HUES6 (cell line): Measurements from ENCODE around the gene NELL2.

ENCODE experiments used
- H3K27ac ChIP-seq: 2 replicates; pipeline ENCODE4 v1.7.0; 2013; ENCODE audit warnings: low read depth, mild to moderate bottlenecking, low read length, inconsistent platforms
- H3K27me3 ChIP-seq: 2 replicates; pipeline ENCODE4 v1.6.1; 2013; ENCODE audit warnings: low read length; ENCODE audit not compliant: control insufficient read depth, insufficient read depth
- H3K36me3 ChIP-seq: 2 replicates; pipeline ENCODE4 v1.6.1; 2013; ENCODE audit warnings: low read length; ENCODE audit not compliant: control insufficient read depth, insufficient read depth
- H3K4me1 ChIP-seq: 2 replicates; pipeline ENCODE4 v1.6.1; 2013; ENCODE audit warnings: low read length; ENCODE audit not compliant: control insufficient read depth, insufficient read depth
- H3K4me3 ChIP-seq: 2 replicates; pipeline ENCODE4 v1.5.1; 2013; ENCODE audit warnings: low read depth, low read length
- H3K9ac ChIP-seq: one replicate; pipeline ENCODE4 v1.6.1; 2013; ENCODE audit warnings: mild to moderate bottlenecking, low read length
- H3K9me3 ChIP-seq: 2 replicates; pipeline ENCODE4 v1.6.1; 2013; ENCODE audit warnings: low read depth, low read length; ENCODE audit not compliant: control insufficient read depth, insufficient read depth

NELL2 gene

DNA sequence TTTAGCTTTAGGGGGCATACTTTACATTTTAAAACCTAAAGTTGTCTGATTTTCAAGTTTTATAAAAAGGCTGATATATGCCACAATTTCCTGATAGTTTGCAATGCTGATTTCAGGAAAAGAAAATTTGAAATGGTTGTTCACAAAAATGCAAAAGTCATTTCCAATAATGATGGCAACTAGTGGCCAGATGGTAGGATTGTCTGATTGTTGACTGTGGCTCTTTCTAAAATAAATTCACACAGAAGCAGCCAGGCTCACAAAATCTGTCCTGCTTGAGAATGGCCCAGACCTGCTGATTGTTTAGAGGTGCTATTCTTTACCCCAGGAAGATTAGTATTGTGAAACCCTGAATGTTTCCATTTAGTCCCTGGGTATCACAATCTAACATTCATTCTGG lies 220.3 kb downstream of the NELL2 start:
- H3K27me3 ChIP-seq = no peaks in the 10 kb centered on the region
- no peaks in the 10 kb centered on the region for H3K36me3 ChIP-seq
- no peak overlapping the region for H3K9ac ChIP-seq
- peaks cover 6% of the 10 kb centered on the region for H3K9me3 ChIP-seq
- peaks cover 18% of the 10 kb centered on the region for H3K4me1 ChIP-seq
- H3K4me3 ChIP-seq = no peak overlapping the region
- H3K27ac ChIP-seq = no peak overlapping the region

DNA sequence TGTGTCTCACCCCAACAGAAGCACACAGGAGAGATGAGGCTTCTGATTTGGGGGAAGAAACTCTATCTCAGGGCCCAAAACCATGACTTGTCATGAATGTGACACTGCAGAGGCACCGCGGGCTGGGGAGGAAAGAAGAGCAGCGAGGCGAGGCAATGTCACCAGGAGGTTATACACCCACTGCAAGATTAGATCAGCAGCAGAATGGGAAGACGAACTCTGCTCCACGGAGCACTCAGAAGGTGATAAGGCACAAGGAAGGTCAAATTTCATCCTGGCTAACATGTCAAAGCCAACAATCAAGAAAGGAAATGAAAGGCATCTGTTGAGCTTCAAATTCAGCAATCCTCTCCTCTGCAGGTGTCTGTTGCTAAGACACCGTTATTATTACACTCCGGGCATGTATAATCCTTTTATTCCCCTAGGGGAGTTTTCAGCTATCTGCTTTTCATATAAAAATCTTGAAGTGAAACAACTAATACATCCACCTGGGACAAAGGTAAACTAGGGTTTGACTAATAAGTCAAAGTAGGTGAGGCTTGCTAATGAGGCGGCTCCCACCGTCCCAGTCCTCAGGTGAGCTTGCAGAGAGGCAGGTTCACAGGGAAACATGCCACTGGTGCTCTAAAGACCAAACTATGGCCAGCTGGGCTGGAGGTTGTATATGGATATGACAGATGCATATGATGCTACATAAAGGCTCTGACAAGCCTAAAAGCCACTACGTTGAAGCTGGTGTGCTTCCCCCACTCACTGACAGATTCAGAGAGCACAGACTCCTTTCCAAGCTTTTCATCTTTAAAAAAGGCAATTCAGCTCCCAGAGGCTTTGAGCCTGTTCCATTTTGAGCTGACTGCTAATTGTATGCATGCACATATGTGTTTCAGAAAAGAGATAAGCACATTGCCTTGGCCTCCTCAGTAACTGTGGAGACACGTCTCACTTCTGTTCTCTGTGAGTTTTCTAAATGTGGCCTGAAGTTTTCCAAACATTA lies 221.2 kb downstream of the NELL2 start:
- Histone ChIP-seq H3K4me1 (peaks cover 19% of the 10 kb centered on the region), H3K9ac (no peak overlapping the region)

GRCh38 chr12:44653861-44654527 lies 222.1 kb downstream of the NELL2 start:
- Histone ChIP-seq H3K27ac (no peak overlapping the region), H3K27me3 (no peaks in the 10 kb centered on the region), H3K36me3 (no peaks in the 10 kb centered on the region), H3K9ac (no peak overlapping the region), H3K4me1 (peaks cover 28% of the 10 kb centered on the region), H3K4me3 (no peak overlapping the region), H3K9me3 (no peaks in the 10 kb centered on the region)

More for the DNA sequence above, 221.2 kb downstream of the NELL2 start:
- H3K27me3 ChIP-seq = no peaks in the 10 kb centered on the region
- no peak overlapping the region for H3K27ac ChIP-seq
- peaks cover 2% of the 10 kb centered on the region; the same call in 1 of the 2 replicates for H3K9me3 ChIP-seq
- H3K4me3 ChIP-seq = no peak overlapping the region
- H3K36me3 ChIP-seq = no peaks in the 10 kb centered on the region

- peaks cover 28% of the 10 kb centered on the region for H3K4me1 ChIP-seq
- H3K9me3 ChIP-seq = no peaks in the 10 kb centered on the region
- H3K27me3 ChIP-seq = no peaks in the 10 kb centered on the region
- no peak overlapping the region for H3K4me3 ChIP-seq
- no peak overlapping the region for H3K27ac ChIP-seq
- H3K9ac ChIP-seq = no peak overlapping the region
- no peaks in the 10 kb centered on the region for H3K36me3 ChIP-seq
Measured at GRCh38 chr12:44649693-44650092, 226.4 kb downstream of the NELL2 start.

GRCh38 chr12:44647917-44648690 lies 228.0 kb downstream of the NELL2 start:
- no peaks in the 10 kb centered on the region for H3K36me3 ChIP-seq
- no peak overlapping the region for H3K4me3 ChIP-seq
- H3K27me3 ChIP-seq = no peaks in the 10 kb centered on the region
- peaks cover 19% of the 10 kb centered on the region for H3K4me1 ChIP-seq
- no peak overlapping the region for H3K27ac ChIP-seq
- H3K9me3 ChIP-seq = no peaks in the 10 kb centered on the region
- no peak overlapping the region for H3K9ac ChIP-seq

GRCh38 chr12:44640427-44641190 lies 235.5 kb downstream of the NELL2 start:
- Histone ChIP-seq H3K36me3 (no peaks in the 10 kb centered on the region), H3K4me1 (peaks cover 5% of the 10 kb centered on the region; the same call in 1 of the 2 replicates), H3K4me3 (no peak overlapping the region), H3K27ac (no peak overlapping the region), H3K27me3 (no peaks in the 10 kb centered on the region), H3K9me3 (no peaks in the 10 kb centered on the region), H3K9ac (no peak overlapping the region)

DNA sequence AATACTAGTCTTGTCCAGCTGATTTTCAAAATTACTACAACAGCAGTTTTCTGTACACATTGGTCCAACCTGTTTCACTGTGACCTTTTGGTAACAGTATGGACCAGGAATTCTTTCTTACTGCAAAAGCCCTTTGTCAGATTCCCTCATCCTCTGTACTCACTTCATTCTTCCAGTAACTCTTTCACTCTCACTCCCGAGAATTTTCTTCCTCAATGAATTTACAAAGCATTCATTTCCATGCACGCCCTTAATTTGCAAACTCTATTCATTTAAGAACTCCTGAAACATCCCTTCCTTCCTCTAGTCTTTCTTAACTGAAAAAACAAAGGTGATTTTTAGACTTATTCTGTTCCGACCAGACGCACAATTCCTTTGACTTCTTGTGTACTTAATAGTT lies 238.2 kb downstream of the NELL2 start:
- H3K4me3 ChIP-seq = no peak overlapping the region
- no peaks in the 10 kb centered on the region for H3K27me3 ChIP-seq

DNA sequence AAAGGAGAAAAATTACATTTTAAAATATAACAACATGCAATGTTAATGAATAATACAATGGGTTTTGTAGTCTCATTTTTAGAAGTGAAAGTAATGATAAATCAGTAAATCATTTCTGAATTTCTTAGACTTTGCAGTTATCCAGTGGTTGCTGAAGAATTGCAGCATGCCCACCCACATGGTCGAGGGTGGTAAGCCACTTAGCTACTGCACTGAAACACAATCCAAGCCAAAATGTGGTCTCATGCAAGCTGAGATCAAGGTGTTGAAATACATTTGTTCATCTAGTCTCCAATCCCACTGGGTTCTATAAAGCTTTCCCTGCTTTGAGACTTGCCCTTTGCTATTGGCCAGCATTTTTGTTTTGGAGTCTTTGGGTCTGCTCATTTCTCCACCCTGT lies 247.9 kb downstream of the NELL2 start:
- Histone ChIP-seq H3K4me3 (no peak overlapping the region), H3K4me1 (peaks cover 6% of the 10 kb centered on the region; the same call in 1 of the 2 replicates), H3K27me3 (no peaks in the 10 kb centered on the region), H3K9me3 (no peaks in the 10 kb centered on the region), H3K9ac (no peak overlapping the region), H3K36me3 (no peaks in the 10 kb centered on the region), H3K27ac (no peak overlapping the region)

More for the DNA sequence above, 238.2 kb downstream of the NELL2 start:
- Histone ChIP-seq H3K4me1 (peaks cover 5% of the 10 kb centered on the region; the same call in 1 of the 2 replicates), H3K27ac (no peak overlapping the region), H3K9ac (no peak overlapping the region), H3K9me3 (no peaks in the 10 kb centered on the region), H3K36me3 (no peaks in the 10 kb centered on the region)

- H3K9ac ChIP-seq = no peak overlapping the region
- no peaks in the 10 kb centered on the region for H3K27me3 ChIP-seq
- H3K4me3 ChIP-seq = no peak overlapping the region
- no peaks in the 10 kb centered on the region for H3K9me3 ChIP-seq
- peaks cover 6% of the 10 kb centered on the region; the same call in 1 of the 2 replicates for H3K4me1 ChIP-seq
- no peaks in the 10 kb centered on the region for H3K36me3 ChIP-seq
- no peak overlapping the region for H3K27ac ChIP-seq
Measured at GRCh38 chr12:44627387-44628166, 248.5 kb downstream of the NELL2 start.
